H7 (cell line): ENCODE results near the gene IL10RA. TPM values are rescaled to one million over a fixed set of nuclear protein-coding genes. Genes with fewer than 3 reads are reported as not detected.

Source experiments
- DNase-seq: peaks from one replicate; pipeline ENCODE4 v3.0.0; 2012
- H3K27me3 ChIP-seq: 2 replicates; pipeline ENCODE4 v1.6.0; 2011; ENCODE audit warnings: mild to moderate bottlenecking, low read length; ENCODE audit not compliant: control insufficient read depth, insufficient read depth
- H3K36me3 ChIP-seq: replicated peaks from 2 replicates; pipeline ENCODE4 v1.5.1; 2011; ENCODE audit warnings: low read length; ENCODE audit not compliant: control insufficient read depth, insufficient read depth
- H3K4me3 ChIP-seq: 2 replicates; pipeline ENCODE4 v1.5.1; 2011; ENCODE audit warnings: low read depth, mild to moderate bottlenecking, control low read depth, low read length, moderate library complexity; ENCODE audit not compliant: insufficient read depth
- total RNA-seq: library from RNA; depleted of rRNA; stranded (reverse); fragments of >200 nt; shearing (Covaris generic); gene quantifications from 2 replicates; pipeline ENCODE4 v1.2.3, GENCODE V29; 2014

Gene IL10RA
- total RNA-seq, 1 experiment from 2014 or later: not detected

DNA sequence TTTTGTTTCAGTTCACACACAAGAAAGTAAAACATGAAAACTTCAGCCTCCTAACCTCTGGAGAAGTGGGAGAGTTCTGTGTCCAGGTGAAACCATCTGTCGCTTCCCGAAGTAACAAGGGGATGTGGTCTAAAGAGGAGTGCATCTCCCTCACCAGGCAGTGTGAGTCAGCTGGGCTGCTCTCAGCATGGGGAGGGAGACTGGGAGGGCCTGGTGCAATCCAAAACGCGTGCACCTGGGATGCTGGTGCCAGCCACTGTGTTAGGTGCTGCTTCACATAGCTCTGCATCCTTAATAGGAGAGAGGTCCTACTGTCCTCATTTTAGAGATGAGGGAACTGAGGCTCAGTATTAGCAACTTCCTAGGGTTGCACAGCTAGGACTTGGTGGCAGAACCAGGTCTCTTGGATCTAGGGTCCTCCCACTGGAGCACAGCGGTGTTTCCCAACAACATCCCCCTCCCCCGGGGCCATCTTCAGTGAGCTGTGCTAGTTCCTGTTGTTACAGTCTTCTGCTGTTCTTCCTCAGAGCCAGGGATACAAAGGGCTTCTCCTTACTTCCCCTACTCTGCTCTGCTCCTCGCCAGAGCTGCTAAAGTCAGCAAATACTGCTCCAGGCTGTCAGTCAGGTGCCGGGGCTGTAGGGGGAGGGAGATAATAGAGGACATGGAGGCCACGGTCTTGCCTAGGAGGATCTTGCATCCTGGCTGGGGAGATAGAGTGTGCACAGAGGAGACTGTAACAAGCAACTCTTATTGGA is 8.0 kb downstream of the IL10RA start:
- Histone ChIP-seq H3K36me3 (no peaks in the 10 kb centered on the region), H3K27me3 (no peaks in the 10 kb centered on the region), H3K4me3 (no peak overlapping the region)
- no peak for DNase-seq

DNA sequence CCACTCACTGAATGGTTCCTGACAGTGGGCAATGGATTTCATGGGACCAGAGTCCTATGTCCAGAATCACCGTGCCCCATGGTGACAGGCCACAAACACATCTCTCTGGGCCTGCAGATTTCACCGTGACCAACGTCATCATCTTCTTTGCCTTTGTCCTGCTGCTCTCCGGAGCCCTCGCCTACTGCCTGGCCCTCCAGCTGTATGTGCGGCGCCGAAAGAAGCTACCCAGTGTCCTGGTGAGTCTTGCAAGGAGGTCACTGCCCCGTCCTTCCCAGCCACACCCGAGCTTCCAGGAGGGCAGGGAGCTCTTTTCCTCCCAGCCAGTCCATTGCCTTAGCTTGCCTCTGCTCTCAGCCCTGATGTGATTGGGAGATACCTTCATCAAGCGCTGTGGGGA is 9.3 kb downstream of the IL10RA start:
- Histone ChIP-seq H3K27me3 (no peaks in the 10 kb centered on the region), H3K4me3 (no peak overlapping the region), H3K36me3 (no peaks in the 10 kb centered on the region)
- DNase-seq: no peak

DNA sequence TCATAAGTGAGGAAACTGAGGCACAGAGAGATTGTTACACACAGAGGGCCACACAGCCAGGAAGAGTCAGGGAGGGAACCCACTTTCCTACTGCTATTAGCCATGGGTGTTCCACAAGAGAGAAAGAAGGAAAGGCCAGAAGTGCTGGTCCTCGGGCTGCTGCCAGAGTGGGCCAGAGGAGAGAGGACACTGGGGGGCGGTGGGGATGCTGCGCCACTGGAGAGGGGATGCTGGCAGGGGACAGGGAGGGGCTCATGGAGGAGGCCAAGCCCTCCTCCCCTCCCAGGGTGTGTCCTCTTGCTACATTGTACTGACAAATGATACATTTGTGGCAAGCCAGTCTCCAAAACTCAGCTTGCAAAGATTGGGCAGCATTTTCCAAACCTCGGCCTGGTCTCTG is 9.9 kb downstream of the IL10RA start:
- Histone ChIP-seq H3K36me3 (no peaks in the 10 kb centered on the region), H3K27me3 (no peaks in the 10 kb centered on the region), H3K4me3 (no peak overlapping the region)
- DNase-seq: no peak

DNA sequence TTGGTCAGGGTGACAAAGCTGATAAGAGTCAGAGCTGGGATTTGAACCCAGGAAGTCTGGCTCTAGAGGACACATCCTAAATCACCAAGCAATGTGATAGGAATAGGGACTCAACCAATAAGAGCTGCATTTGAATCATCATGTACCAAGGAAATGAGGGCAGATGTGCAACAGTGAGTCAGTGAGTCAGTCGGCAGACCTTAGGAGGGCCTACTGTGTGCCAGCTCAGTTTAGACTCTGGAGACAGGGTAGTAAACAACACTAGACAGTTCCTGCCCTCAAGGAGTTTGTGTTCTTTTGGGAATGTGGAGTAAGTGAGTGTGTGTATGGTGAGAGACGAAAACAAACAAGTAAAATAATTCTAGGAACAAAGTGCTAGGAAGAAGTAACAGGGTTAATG is 11.2 kb downstream of the IL10RA start:
- Histone ChIP-seq H3K4me3 (no peak overlapping the region), H3K27me3 (no peaks in the 10 kb centered on the region), H3K36me3 (no peaks in the 10 kb centered on the region)
- DNase-seq: no peak

DNA sequence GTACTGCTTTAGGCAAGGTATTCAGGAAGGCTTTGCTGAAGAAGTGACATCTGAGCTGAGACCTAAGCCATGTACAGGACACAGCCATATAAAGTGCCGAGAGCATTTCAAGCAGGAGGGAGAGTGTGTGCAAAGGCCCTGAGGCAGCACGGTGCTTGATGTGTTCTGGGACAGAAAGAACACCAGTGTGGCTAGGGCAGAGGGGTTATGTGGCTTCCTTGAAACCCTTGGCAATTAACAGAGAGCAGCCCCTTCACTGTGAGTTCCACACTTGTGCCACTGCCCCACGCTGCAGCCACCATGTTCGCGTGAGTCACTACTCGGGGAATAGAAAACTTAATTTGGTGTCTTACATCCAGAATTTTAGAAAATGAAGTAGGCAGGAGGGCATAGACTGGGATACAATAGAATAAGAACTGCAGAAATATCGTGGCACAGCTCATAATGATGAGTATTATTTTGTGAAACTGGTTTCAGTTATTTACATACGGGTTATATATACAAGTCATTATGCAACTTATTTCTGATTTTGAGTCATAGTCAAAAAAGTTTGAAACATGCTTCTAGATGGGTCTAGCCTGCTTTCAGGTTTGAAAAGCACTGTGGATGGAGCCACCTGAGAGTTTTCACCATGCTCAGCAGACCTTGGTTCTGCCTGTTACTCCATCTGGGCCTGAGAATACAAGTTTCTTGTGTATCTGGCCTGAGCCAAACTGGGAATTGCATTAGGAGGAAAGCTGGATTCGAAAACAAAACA is 11.8 kb downstream of the IL10RA start:
- no peak for DNase-seq
- no peak overlapping the region for H3K4me3 ChIP-seq
- H3K36me3 ChIP-seq: no peaks in the 10 kb centered on the region
- no peaks in the 10 kb centered on the region for H3K27me3 ChIP-seq

DNA sequence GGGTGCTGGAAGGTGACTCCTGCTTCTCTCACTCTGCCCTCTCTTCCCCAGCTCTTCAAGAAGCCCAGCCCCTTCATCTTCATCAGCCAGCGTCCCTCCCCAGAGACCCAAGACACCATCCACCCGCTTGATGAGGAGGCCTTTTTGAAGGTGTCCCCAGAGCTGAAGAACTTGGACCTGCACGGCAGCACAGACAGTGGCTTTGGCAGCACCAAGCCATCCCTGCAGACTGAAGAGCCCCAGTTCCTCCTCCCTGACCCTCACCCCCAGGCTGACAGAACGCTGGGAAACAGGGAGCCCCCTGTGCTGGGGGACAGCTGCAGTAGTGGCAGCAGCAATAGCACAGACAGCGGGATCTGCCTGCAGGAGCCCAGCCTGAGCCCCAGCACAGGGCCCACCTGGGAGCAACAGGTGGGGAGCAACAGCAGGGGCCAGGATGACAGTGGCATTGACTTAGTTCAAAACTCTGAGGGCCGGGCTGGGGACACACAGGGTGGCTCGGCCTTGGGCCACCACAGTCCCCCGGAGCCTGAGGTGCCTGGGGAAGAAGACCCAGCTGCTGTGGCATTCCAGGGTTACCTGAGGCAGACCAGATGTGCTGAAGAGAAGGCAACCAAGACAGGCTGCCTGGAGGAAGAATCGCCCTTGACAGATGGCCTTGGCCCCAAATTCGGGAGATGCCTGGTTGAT is 12.6 kb downstream of the IL10RA start:
- DNase-seq: no peak
- Histone ChIP-seq H3K27me3 (no peaks in the 10 kb centered on the region), H3K36me3 (no peaks in the 10 kb centered on the region), H3K4me3 (no peak overlapping the region)

DNA sequence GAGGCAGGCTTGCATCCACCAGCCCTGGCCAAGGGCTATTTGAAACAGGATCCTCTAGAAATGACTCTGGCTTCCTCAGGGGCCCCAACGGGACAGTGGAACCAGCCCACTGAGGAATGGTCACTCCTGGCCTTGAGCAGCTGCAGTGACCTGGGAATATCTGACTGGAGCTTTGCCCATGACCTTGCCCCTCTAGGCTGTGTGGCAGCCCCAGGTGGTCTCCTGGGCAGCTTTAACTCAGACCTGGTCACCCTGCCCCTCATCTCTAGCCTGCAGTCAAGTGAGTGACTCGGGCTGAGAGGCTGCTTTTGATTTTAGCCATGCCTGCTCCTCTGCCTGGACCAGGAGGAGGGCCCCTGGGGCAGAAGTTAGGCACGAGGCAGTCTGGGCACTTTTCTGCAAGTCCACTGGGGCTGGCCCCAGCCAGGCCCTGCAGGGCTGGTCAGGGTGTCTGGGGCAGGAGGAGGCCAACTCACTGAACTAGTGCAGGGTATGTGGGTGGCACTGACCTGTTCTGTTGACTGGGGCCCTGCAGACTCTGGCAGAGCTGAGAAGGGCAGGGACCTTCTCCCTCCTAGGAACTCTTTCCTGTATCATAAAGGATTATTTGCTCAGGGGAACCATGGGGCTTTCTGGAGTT is 13.3 kb downstream of the IL10RA start:
- Histone ChIP-seq H3K36me3 (no peaks in the 10 kb centered on the region), H3K4me3 (no peak overlapping the region)
- no peak for DNase-seq

DNA sequence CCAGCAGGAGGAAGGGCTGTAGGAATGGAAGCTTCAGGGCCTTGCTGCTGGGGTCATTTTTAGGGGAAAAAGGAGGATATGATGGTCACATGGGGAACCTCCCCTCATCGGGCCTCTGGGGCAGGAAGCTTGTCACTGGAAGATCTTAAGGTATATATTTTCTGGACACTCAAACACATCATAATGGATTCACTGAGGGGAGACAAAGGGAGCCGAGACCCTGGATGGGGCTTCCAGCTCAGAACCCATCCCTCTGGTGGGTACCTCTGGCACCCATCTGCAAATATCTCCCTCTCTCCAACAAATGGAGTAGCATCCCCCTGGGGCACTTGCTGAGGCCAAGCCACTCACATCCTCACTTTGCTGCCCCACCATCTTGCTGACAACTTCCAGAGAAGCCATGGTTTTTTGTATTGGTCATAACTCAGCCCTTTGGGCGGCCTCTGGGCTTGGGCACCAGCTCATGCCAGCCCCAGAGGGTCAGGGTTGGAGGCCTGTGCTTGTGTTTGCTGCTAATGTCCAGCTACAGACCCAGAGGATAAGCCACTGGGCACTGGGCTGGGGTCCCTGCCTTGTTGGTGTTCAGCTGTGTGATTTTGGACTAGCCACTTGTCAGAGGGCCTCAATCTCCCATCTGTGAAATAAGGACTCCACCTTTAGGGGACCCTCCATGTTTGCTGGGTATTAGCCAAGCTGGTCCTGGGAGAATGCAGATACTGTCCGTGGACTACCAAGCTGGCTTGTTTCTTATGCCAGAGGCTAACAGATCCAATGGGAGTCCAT is 14.1 kb downstream of the IL10RA start:
- Histone ChIP-seq H3K27me3 (no peaks in the 10 kb centered on the region), H3K4me3 (no peak overlapping the region), H3K36me3 (no peaks in the 10 kb centered on the region)
- DNase-seq: no peak

More for the DNA sequence above, 13.3 kb downstream of the IL10RA start:
- H3K27me3 ChIP-seq: no peaks in the 10 kb centered on the region

DNA sequence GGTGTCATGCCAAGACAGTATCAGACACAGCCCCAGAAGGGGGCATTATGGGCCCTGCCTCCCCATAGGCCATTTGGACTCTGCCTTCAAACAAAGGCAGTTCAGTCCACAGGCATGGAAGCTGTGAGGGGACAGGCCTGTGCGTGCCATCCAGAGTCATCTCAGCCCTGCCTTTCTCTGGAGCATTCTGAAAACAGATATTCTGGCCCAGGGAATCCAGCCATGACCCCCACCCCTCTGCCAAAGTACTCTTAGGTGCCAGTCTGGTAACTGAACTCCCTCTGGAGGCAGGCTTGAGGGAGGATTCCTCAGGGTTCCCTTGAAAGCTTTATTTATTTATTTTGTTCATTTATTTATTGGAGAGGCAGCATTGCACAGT is 14.6 kb downstream of the IL10RA start:
- DNase-seq: no peak

DNA sequence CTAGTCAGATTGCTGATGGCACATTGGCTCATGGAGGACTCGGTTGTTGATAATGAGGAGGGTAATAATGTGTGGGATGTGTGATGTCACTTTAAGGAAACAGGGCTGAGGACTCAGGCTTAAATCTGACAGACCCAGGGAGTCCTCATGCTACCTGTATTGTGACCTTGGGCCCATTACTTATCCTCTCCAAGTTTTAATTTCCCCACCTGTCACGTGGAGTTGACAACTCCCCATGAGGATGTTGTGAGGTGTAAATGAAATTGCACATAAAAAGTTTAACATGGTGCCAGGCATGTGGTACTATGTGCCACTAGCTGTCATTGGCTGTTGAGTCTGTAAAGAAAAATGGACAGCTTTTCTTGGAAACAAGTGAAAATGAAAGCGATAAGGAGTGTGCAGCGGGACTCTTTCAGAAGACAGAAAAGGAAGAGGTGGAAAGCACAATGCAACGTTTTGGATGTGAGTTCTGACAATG is 15.3 kb downstream of the IL10RA start:
- no peaks in the 10 kb centered on the region for H3K36me3 ChIP-seq
- no peaks in the 10 kb centered on the region for H3K27me3 ChIP-seq
- H3K4me3 ChIP-seq: no peak overlapping the region
- DNase-seq: no peak

More for the DNA sequence above, 14.6 kb downstream of the IL10RA start:
- Histone ChIP-seq H3K4me3 (no peak overlapping the region), H3K27me3 (no peaks in the 10 kb centered on the region), H3K36me3 (no peaks in the 10 kb centered on the region)

DNA sequence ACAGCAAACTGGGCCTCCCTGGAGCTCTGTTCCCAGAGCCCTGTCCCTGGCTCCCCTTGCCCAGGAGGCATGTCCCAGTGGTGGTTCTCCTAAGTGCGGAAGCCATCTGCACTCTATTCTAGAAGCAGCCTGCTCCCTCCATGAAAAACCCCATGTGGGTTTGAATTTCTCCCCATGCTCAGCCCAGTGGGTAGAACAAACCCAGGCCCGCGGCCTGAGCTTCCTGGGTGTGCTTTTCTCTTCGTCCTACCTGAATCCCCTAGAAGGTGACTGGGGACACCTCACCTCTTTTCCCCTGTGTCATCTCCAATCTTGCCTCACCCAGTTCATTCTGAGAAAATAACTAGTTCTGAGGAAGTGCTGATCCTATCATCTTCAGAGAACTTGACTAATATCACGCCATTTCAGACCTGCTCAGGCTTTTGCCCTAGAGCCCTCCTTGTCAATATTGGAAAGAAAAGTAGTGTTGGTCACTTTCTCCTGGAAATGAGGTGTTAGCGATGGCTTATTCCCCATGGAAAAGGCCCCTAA is 15.9 kb downstream of the IL10RA start:
- Histone ChIP-seq H3K36me3 (no peaks in the 10 kb centered on the region), H3K4me3 (no peak overlapping the region), H3K27me3 (no peaks in the 10 kb centered on the region)
- no peak for DNase-seq

DNA sequence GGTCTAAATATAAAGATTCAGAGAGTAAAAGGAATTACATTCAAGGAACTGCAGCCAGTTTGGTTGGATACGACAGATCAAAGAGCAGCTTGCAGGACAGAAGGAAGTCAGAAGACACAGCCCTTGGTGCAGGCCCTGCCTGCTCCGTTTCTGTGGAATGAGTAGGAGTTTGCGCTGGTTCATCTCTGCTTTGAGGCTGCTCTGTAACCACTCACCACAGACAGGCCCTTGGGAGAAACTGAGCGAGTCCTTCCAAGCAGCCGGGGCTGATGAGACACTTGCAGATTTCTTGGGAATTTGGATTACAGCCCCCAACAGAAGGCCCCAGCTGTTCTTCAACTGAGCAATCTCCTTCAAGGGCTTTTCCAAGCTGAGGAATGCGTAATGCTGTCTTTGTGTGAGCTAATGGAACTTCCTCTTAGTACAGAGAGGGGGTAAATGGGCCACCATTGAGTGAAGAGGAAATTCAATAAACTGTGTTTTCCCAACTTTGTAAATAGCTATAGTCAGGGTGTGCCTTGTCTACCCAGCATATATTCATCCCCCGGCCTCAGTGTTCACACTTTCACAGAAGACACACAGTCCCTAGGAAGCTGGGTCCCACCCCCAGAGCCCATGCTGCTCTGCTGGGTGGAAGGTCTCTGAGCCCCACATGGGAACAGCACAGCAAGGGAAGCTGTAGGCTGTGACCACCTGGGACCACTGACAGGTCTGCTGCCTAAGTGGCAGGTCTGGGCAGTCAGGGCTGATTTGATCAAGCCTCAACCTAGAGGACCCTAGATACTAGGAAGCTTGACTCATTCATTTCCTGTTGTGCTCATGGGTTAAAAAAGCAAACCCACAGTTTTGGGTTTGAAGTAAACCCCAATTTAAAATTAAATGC is 16.6 kb downstream of the IL10RA start:
- DNase-seq: no peak
- Histone ChIP-seq H3K27me3 (no peaks in the 10 kb centered on the region), H3K4me3 (no peak overlapping the region), H3K36me3 (no peaks in the 10 kb centered on the region)

DNA sequence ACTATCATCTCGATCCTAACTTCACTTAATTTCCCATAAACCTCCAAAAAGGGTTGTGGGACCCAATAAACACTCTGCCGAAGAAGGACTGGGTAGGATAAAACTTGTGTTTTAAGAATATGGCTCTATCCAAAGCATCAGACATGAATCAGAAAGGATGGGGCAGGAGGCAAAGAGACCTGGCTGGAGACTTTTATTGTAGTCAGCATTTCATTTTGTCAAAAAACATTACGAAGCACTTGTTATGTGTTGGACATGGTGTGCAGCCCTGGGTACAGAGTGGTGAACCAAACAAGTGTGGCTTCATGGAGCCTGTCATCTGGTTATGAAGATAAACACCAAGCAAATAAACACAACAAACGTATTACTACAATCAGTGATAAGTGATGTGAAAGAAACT is 17.3 kb downstream of the IL10RA start:
- Histone ChIP-seq H3K36me3 (no peaks in the 10 kb centered on the region), H3K27me3 (no peaks in the 10 kb centered on the region), H3K4me3 (no peak overlapping the region)
- DNase-seq: no peak
